ENCODE data around the gene CSHL1.
A peak's percentile ranks its signal among the peaks of the same experiment; 100 is the strongest.

Gene CSHL1

DNA sequence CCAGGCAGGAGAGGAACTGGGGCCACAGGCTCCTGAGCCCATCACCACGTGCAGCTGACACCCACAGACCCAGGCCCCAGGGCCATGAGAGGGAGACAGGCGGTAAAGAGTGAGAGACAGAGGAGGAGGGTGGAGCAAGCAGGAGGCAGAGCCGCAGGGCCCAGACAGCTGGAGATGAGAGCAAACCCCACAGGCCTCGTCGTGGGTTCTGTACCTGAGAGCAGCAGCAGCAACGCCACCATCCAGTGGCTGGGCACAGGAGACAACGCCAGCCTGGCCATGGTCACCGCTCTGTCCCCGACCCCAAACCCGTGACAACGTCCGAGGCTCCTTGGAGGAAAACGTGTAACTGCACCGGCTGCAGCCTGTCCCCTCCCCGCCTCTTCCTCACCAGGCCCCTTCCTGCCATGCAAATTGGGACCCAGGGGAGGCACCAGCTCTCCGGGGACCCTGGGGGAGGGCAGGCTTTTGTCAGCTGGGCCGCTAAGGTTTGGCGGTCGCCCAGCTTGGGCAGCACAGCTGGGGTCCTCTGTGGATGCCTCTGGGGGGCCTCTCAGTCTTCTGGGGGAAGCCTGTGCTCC lies 21.0 kb upstream of the CSHL1 start, which contains the start of gene CD79B:
Gene CD79B, minus strand, starts transcription at position 351 of the 581 bp plus-strand sequence. Its CDS starts 70 bp downstream, at position 281.
- TF ChIP-seq, protein P1, sequence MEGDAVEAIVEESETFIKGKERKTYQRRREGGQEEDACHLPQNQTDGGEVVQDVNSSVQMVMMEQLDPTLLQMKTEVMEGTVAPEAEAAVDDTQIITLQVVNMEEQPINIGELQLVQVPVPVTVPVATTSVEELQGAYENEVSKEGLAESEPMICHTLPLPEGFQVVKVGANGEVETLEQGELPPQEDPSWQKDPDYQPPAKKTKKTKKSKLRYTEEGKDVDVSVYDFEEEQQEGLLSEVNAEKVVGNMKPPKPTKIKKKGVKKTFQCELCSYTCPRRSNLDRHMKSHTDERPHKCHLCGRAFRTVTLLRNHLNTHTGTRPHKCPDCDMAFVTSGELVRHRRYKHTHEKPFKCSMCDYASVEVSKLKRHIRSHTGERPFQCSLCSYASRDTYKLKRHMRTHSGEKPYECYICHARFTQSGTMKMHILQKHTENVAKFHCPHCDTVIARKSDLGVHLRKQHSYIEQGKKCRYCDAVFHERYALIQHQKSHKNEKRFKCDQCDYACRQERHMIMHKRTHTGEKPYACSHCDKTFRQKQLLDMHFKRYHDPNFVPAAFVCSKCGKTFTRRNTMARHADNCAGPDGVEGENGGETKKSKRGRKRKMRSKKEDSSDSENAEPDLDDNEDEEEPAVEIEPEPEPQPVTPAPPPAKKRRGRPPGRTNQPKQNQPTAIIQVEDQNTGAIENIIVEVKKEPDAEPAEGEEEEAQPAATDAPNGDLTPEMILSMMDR (IDR thresholded peaks at IDR 0.05): no peak
- Histone ChIP-seq H3K27ac (peak within 1 kb of the TSS; percentile 63), H2AFZ (no peak within 1 kb of the TSS), H3K36me3 (ENCODE audit: control insufficient read depth, insufficient read depth, low read length) (no peaks in the 10 kb centered on the region), H3K4me2 (ENCODE audit: low read length) (no peak within 1 kb of the TSS), H3K4me1 (no peaks in the 10 kb centered on the region), H3K79me2 (no peaks in the 10 kb centered on the region), H3K27me3 (ENCODE audit: control insufficient read depth, insufficient read depth, low read length) (no peaks in the 10 kb centered on the region), H3K9ac (no peak within 1 kb of the TSS), H3K4me3 (ENCODE audit: low read depth, low read length) (no peak within 1 kb of the TSS), H3K9me3 (ENCODE audit: control insufficient read depth, low read length) (no peaks in the 10 kb centered on the region)

DNA sequence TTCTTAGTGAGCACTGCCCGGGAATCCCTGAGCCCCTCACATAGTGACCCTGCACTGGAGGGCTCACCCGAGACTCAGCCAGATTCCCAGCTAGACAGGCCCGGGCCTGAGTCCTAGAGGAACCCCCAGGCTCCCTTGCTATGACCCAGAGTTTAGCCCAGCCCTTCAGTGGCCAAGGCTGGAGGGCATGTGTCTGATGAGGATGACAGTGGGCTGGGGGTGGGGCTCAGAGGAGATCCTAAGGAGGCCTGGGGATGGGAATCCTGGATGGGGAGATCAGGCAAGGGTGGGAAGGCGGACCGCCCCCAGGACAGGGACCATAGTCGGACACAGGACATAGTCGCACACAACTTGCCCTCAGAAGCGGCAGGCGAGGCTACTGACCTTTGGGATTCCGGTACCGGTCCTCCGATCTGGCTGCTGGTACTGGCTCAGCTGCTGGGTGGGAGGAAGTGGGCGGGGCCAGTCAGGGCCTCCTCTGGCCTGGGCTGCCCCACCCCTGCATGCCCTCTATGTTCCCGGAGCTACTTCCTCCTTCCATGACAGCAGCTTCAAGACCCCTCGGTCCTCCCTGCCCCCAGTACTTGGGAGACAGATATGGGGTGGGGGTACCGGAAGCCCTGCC lies 20.0 kb upstream of the CSHL1 start:
- H3K27ac ChIP-seq: peak overlapping the region; percentile 63
- H2AFZ ChIP-seq: no peak overlapping the region
- H3K4me3 ChIP-seq (ENCODE audit: low read depth, low read length): no peak overlapping the region
- H3K27me3 ChIP-seq (ENCODE audit: control insufficient read depth, insufficient read depth, low read length): no peaks in the 10 kb centered on the region
- no peaks in the 10 kb centered on the region for H3K79me2 ChIP-seq
- no peaks in the 10 kb centered on the region for H3K4me1 ChIP-seq
- TF ChIP-seq, protein P1 (IDR thresholded peaks at IDR 0.05): no peak
- no peak overlapping the region for H3K9ac ChIP-seq
- no peak overlapping the region for H3K4me2 ChIP-seq (ENCODE audit: low read length)
- H3K9me3 ChIP-seq (ENCODE audit: control insufficient read depth, low read length): no peaks in the 10 kb centered on the region
- H3K36me3 ChIP-seq (ENCODE audit: control insufficient read depth, insufficient read depth, low read length): no peaks in the 10 kb centered on the region

DNA sequence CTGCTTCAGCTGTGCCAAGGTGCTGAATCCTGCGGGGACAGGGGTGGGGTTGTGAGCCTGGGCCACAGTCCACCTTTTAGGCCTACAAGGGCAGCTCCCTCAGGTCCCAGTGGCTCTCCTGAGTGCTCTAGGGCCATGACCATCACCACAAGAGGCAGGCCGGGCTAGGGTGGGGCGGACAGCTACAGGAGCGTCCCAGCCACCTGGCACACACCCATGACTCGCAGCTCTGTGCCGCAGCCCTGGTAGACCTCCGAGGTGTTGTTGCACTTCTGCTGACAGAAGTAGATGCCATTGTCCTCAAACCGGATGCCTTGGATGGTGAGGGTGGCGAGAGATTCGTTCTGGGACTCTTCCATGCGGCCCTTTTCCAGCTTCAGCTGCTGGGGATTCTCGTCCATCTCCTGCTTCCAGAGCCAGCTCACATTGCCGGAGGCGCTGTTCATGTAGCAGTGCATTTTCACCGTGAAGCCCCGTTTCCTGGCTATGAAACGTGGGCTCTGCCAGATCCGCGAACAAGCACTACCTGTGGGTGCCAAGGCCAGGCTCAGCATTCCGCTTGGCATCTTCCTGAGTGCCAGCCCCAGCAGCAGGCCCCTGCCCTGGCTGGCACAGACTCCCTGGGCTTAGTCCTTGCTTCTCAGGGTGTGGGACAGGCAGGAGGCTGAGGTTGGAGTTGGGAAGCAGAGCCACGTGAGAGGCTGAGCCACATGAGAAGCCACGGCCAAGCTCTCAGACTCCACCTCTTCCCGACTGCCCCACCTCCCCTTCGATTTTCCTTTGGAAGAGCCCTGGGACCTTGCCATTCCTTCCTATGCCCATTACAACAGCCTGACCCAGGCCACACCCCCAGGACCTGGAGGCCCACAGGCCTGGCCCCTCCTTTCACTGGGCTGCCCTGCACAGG lies 19.1 kb upstream of the CSHL1 start:
- no peaks in the 10 kb centered on the region for H3K36me3 ChIP-seq (ENCODE audit: control insufficient read depth, insufficient read depth, low read length)
- H3K4me2 ChIP-seq (ENCODE audit: low read length): no peak overlapping the region
- TF ChIP-seq, protein P1 (IDR thresholded peaks at IDR 0.05): no peak
- H3K27me3 ChIP-seq (ENCODE audit: control insufficient read depth, insufficient read depth, low read length): no peaks in the 10 kb centered on the region
- H3K27ac ChIP-seq: no peak overlapping the region
- no peak overlapping the region for H3K9ac ChIP-seq
- no peak overlapping the region for H3K4me3 ChIP-seq (ENCODE audit: low read depth, low read length)
- H3K79me2 ChIP-seq: no peaks in the 10 kb centered on the region
- no peaks in the 10 kb centered on the region for H3K9me3 ChIP-seq (ENCODE audit: control insufficient read depth, low read length)
- no peaks in the 10 kb centered on the region for H3K4me1 ChIP-seq
- H2AFZ ChIP-seq: no peak overlapping the region

- H3K4me1 ChIP-seq: no peaks in the 10 kb centered on the region
Measured at GRCh38 chr17:63928966-63929695, 18.1 kb upstream of the CSHL1 start.

More at GRCh38 chr17:63928966-63929695, 18.1 kb upstream of the CSHL1 start:
- Histone ChIP-seq H3K9ac (no peak overlapping the region), H3K27me3 (ENCODE audit: control insufficient read depth, insufficient read depth, low read length) (no peaks in the 10 kb centered on the region), H3K27ac (no peak overlapping the region), H3K79me2 (no peaks in the 10 kb centered on the region), H2AFZ (no peak overlapping the region), H3K36me3 (ENCODE audit: control insufficient read depth, insufficient read depth, low read length) (no peaks in the 10 kb centered on the region), H3K4me3 (ENCODE audit: low read depth, low read length) (no peak overlapping the region), H3K9me3 (ENCODE audit: control insufficient read depth, low read length) (no peaks in the 10 kb centered on the region), H3K4me2 (ENCODE audit: low read length) (no peak overlapping the region)
- TF ChIP-seq, protein P1 (IDR thresholded peaks at IDR 0.05): no peak
